H54 (cell line): Measurements from ENCODE around the gene NEDD4.

Source experiments
- DNase-seq: peaks from one replicate; pipeline ENCODE4 v3.0.0; 2011; ENCODE audit warnings: low spot score, mixed read lengths; ENCODE audit not compliant: insufficient read length
- FAIRE-seq: peaks from 3 replicates; lab custom pipeline; 2011; peaks lifted over from hg19 to GRCh38; lab: Jason Lieb, UNC
- POLR2A ChIP-seq: IDR thresholded peaks from 2 replicates; pipeline ENCODE4 v1.6.1; 2011; ENCODE audit warnings: low read depth, mild to moderate bottlenecking, low read length

The NEDD4 gene

GRCh38 chr15:55991802-55992768 lies 1.3 kb downstream of the NEDD4 start:
- no peak for FAIRE-seq
- DNase-seq = no peak

GRCh38 chr15:55990998-55991397 lies 2.4 kb downstream of the NEDD4 start:
- no peak for FAIRE-seq
- no peak for DNase-seq
- TF ChIP-seq POLR2A = no peak

More at GRCh38 chr15:55991802-55992768, 1.3 kb downstream of the NEDD4 start:
- no peak for TF ChIP-seq POLR2A

- DNase-seq (no peak), FAIRE-seq (no peak)
- TF ChIP-seq POLR2A = no peak
Observed at GRCh38 chr15:55990516-55990915, 2.9 kb downstream of the NEDD4 start.

GRCh38 chr15:55989383-55989782 lies 4.0 kb downstream of the NEDD4 start:
- DNase-seq = no peak
- FAIRE-seq = no peak
- no peak for TF ChIP-seq POLR2A

- FAIRE-seq (no peak), DNase-seq (no peak)
- TF ChIP-seq POLR2A = no peak
Observed at GRCh38 chr15:55981582-55982249, 11.7 kb downstream of the NEDD4 start.

GRCh38 chr15:55980511-55980910 lies 12.9 kb downstream of the NEDD4 start:
- FAIRE-seq = no peak
- DNase-seq = no peak
- no peak for TF ChIP-seq POLR2A

GRCh38 chr15:55977231-55977630 lies 16.2 kb downstream of the NEDD4 start:
- no peak for FAIRE-seq
- DNase-seq = no peak
- no peak for TF ChIP-seq POLR2A

- FAIRE-seq (no peak), DNase-seq (no peak)
- no peak for TF ChIP-seq POLR2A
Observed at GRCh38 chr15:55970286-55970685, 23.1 kb downstream of the NEDD4 start.

- TF ChIP-seq POLR2A = no peak
- FAIRE-seq (no peak), DNase-seq (no peak)
Observed at GRCh38 chr15:55969582-55969981, 23.8 kb downstream of the NEDD4 start.

- no peak for TF ChIP-seq POLR2A
- FAIRE-seq = no peak
- DNase-seq = no peak
Observed at GRCh38 chr15:55968923-55969322, 24.5 kb downstream of the NEDD4 start.

GRCh38 chr15:55965091-55965490 lies 28.3 kb downstream of the NEDD4 start:
- FAIRE-seq = no peak
- DNase-seq = no peak
- no peak for TF ChIP-seq POLR2A

- TF ChIP-seq POLR2A = no peak
- DNase-seq (no peak), FAIRE-seq (no peak)
Observed at GRCh38 chr15:55960946-55961345, 32.5 kb downstream of the NEDD4 start.

GRCh38 chr15:55959744-55960447 lies 33.5 kb downstream of the NEDD4 start:
- no peak for FAIRE-seq
- TF ChIP-seq POLR2A = no peak
- DNase-seq = no peak

- DNase-seq = no peak
- no peak for TF ChIP-seq POLR2A
- FAIRE-seq = no peak
Observed at GRCh38 chr15:55958349-55958748, 35.1 kb downstream of the NEDD4 start.
